CD4-positive, alpha-beta memory T cell (primary cell): Measurements from ENCODE around the gene TAS2R20. TPM values are rescaled to one million over a fixed set of nuclear protein-coding genes. Genes with fewer than 3 reads are reported as not detected.
"Not testable (repeated sequence)": the region's sequence is repeated elsewhere in the genome, so short reads cannot be mapped to it uniquely, and the experiment has no call there.

Experiments used
- CTCF ChIA-PET: fragments of 350-600 bp; sonication (Branson Sonifier 250); formaldehyde crosslinking; loops from one replicate; lab custom pipeline; 2021; ENCODE audit warnings: inconsistent platforms; ENCODE audit not compliant: partially characterized antibody; lab: Charles Lee
- POLR2A ChIA-PET: fragments of 350-600 bp; sonication (Branson Sonifier 250); formaldehyde crosslinking; loops from one replicate; lab custom pipeline; 2021; ENCODE audit not compliant: partially characterized antibody; lab: Charles Lee
- DNase-seq, 5 donors: peaks; one replicate each; pipeline versions ENCODE4 v3.0.0 to v3.0.0-alpha.2; 2020 to 2022; ENCODE audit warnings: mixed read lengths in 1 of 5
- H3K27ac ChIP-seq: one replicate; pipeline ENCODE4 v1.7.0; 2013; ENCODE audit warnings: low read depth, low read length
- H3K27me3 ChIP-seq: 2 replicates; pipeline ENCODE4 v1.7.0; 2013; ENCODE audit warnings: mild to moderate bottlenecking, low read length, moderate library complexity; ENCODE audit not compliant: insufficient read depth
- H3K36me3 ChIP-seq: 2 replicates; pipeline ENCODE4 v1.7.0; 2013; ENCODE audit warnings: mild to moderate bottlenecking, low read length, moderate library complexity; ENCODE audit not compliant: insufficient read depth
- H3K4me1 ChIP-seq: 2 replicates; pipeline ENCODE4 v1.7.0; 2013; ENCODE audit warnings: mild to moderate bottlenecking, low read length, moderate library complexity; ENCODE audit not compliant: insufficient read depth
- H3K4me3 ChIP-seq, 2 donors: one replicate each; pipeline ENCODE4 v1.7.0; 2013; ENCODE audit warnings: low read length in 2 of 2, mild to moderate bottlenecking in 1 of 2
- H3K9me3 ChIP-seq, 2 donors: one replicate each; pipeline ENCODE4 v1.7.0; 2013; ENCODE audit warnings: low read length in 2 of 2, control low read depth in 1 of 2; ENCODE audit not compliant: control insufficient read depth in 1 of 2
- H3K27ac Mint-ChIP-seq, 7 donors: one replicate each; pipeline ENCODE4 v1.8.0; 2020 to 2021; ENCODE audit warnings: mixed read lengths in 7 of 7, mild to moderate bottlenecking in 6 of 7, inconsistent platforms in 3 of 7, moderate library complexity in 3 of 7
- H3K27me3 Mint-ChIP-seq, 2 donors: one replicate each; pipeline ENCODE4 v1.8.0; 2020 to 2021; ENCODE audit warnings: mixed read lengths in 2 of 2
- H3K36me3 Mint-ChIP-seq, 2 donors: one replicate each; pipeline ENCODE4 v1.8.0; 2020 to 2021; ENCODE audit warnings: mixed read lengths in 2 of 2, inconsistent platforms in 1 of 2, mild to moderate bottlenecking in 1 of 2
- H3K4me1 Mint-ChIP-seq, 4 donors: one replicate each; pipeline ENCODE4 v1.8.0; 2020 to 2021; ENCODE audit warnings: mixed read lengths in 4 of 4, mild to moderate bottlenecking in 1 of 4
- H3K4me3 Mint-ChIP-seq, 8 donors: one replicate each; pipeline ENCODE4 v1.8.0; 2020 to 2021; ENCODE audit warnings: mixed read lengths in 8 of 8, mild to moderate bottlenecking in 7 of 8, moderate library complexity in 6 of 8, inconsistent platforms in 3 of 8
- H3K9me3 Mint-ChIP-seq, 8 donors: one replicate each; pipeline ENCODE4 v1.8.0; 2020 to 2021; ENCODE audit warnings: mixed read lengths in 8 of 8, mild to moderate bottlenecking in 5 of 8, inconsistent platforms in 3 of 8, moderate library complexity in 1 of 8
- intact Hi-C: fragments of 100-400 bp; cut with micrococcal nuclease; formaldehyde crosslinking; loops from one replicate; pipeline ENCODE4 v1.15.1; 2023
- polyA plus RNA-seq, 2 donors: library from polyadenylated mRNA; unstranded; fragments of 300-500 nt; fragmentation: Illumina TruSeq; gene quantifications; one replicate each; pipeline ENCODE4 v1.2.3, GENCODE V29; 2021
- total RNA-seq, 2 experiments: library from RNA; stranded (reverse); gene quantifications; one replicate each; pipeline ENCODE4 v1.2.3, GENCODE V29; 2021

The TAS2R20 gene, protein sequence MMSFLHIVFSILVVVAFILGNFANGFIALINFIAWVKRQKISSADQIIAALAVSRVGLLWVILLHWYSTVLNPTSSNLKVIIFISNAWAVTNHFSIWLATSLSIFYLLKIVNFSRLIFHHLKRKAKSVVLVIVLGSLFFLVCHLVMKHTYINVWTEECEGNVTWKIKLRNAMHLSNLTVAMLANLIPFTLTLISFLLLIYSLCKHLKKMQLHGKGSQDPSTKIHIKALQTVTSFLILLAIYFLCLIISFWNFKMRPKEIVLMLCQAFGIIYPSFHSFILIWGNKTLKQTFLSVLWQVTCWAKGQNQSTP
- total RNA-seq: 1 to 10 TPM; 1.3 to 2.5 TPM
- polyA plus RNA-seq: under 1 TPM in 1 of 2 donors, not detected in 1; 0.14 TPM

- no peak within 1 kb of the TSS for H3K4me3 Mint-ChIP-seq
- Histone ChIP-seq H3K4me1 (no peaks in the 10 kb centered on the region), H3K36me3 (no peaks in the 10 kb centered on the region), H3K9me3 (no peaks in the 10 kb centered on the region), H3K27me3 (no peaks in the 10 kb centered on the region), H3K27ac (no peak within 1 kb of the TSS), H3K4me3 (no peak within 1 kb of the TSS)
- intact Hi-C loops: no loop called here
- H3K27me3 Mint-ChIP-seq: no peaks in the 10 kb centered on the region
- peaks cover 0 to 2% (median 0%) of the 10 kb centered on the region in 8 donors for H3K9me3 Mint-ChIP-seq
- H3K27ac Mint-ChIP-seq: peak within 1 kb of the TSS in 1 of 7 donors; percentile 17
- peaks cover 16 to 34% of the 10 kb centered on the region in 2 donors for H3K36me3 Mint-ChIP-seq
- DNase-seq: no peak
- CTCF ChIA-PET: no interaction called here
- POLR2A ChIA-PET: no interaction called here
- peaks cover 0 to 3% (median 0%) of the 10 kb centered on the region in 4 donors for H3K4me1 Mint-ChIP-seq
These were observed at the start of gene TAS2R20 for GRCh38 chr12:10998204-10998603. Gene TAS2R20, minus strand, starts transcription at chr12:10998304. Its CDS starts 429 bp downstream, at chr12:10997875.

GRCh38 chr12:11041366-11041765, 43.3 kb upstream of the TAS2R20 start:
- Mint-ChIP-seq H3K36me3 (peaks cover 51 to 70% of the 10 kb centered on the region in 2 donors), H3K4me1 (peaks cover 0 to 25% (median 9%) of the 10 kb centered on the region in 4 donors)
- H3K27me3 ChIP-seq, H3K9me3 ChIP-seq, H3K27ac ChIP-seq, H3K9me3 Mint-ChIP-seq, H3K4me1 ChIP-seq, H3K4me3 Mint-ChIP-seq, CTCF ChIA-PET, H3K36me3 ChIP-seq, H3K27ac Mint-ChIP-seq, POLR2A ChIA-PET, H3K27me3 Mint-ChIP-seq, DNase-seq, intact Hi-C loops, H3K4me3 ChIP-seq: not testable (repeated sequence)

- no peaks in the 10 kb centered on the region for H3K27me3 Mint-ChIP-seq
- H3K9me3 Mint-ChIP-seq: peaks cover 0 to 5% (median 0%) of the 10 kb centered on the region in 8 donors
- Histone ChIP-seq H3K36me3 (no peaks in the 10 kb centered on the region), H3K4me1 (no peaks in the 10 kb centered on the region), H3K27me3 (no peaks in the 10 kb centered on the region), H3K9me3 (no peaks in the 10 kb centered on the region), H3K27ac (no peak overlapping the region), H3K4me3 (no peak overlapping the region)
- peaks cover 0 to 24% (median 9%) of the 10 kb centered on the region in 4 donors for H3K4me1 Mint-ChIP-seq
- no peak for DNase-seq
- POLR2A ChIA-PET: no interaction called here
- CTCF ChIA-PET: interaction anchor here (0.8 kb wide), 1 partner anchor 160 kb away, joined by 3 read pairs; no protein-coding TSS in a partner anchor
- H3K27ac Mint-ChIP-seq: no peak overlapping the region
- intact Hi-C loops: no loop called here
- H3K36me3 Mint-ChIP-seq: peaks cover 47 to 70% of the 10 kb centered on the region in 2 donors
- no peak overlapping the region for H3K4me3 Mint-ChIP-seq
These were observed 42.1 kb upstream of the TAS2R20 start for GRCh38 chr12:11040162-11040561.

DNA sequence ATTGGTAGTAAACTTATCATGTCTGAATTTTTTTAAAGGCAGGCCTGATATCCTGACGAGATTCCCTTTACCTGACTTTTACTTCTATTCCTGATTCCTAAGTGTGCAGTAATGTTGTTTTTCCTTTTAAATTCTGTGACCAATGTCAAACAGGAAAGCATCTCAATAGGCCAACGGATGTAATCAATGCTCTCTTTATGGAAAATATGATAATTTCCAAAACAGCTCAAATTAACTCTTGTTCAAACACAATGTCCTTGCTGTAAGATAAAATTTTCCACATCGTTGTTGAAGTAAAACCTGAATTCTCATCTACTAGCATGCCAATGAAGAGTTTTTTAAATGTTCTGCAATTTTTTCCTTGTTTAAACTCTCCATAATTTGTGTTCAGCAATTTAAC, 41.1 kb upstream of the TAS2R20 start:
- H3K4me1 ChIP-seq: no peaks in the 10 kb centered on the region
- no peaks in the 10 kb centered on the region for H3K9me3 ChIP-seq
- ChIA-PET POLR2A (no interaction called here), CTCF (no interaction called here)
- intact Hi-C loops: loop anchor here (1.0 kb wide), 1 partner anchor 26 kb away; no protein-coding TSS in a partner anchor
- no peaks in the 10 kb centered on the region for H3K36me3 ChIP-seq
- no peak for DNase-seq
- Mint-ChIP-seq H3K4me1 (peaks cover 0 to 16% (median 6%) of the 10 kb centered on the region in 4 donors), H3K4me3 (no peak overlapping the region), H3K9me3 (peaks cover 0 to 5% (median 0%) of the 10 kb centered on the region in 8 donors), H3K36me3 (peaks cover 38 to 62% of the 10 kb centered on the region in 2 donors), H3K27ac (no peak overlapping the region), H3K27me3 (no peaks in the 10 kb centered on the region)
- no peak overlapping the region for H3K4me3 ChIP-seq
- no peaks in the 10 kb centered on the region for H3K27me3 ChIP-seq
- H3K27ac ChIP-seq: no peak overlapping the region

- H3K4me1 Mint-ChIP-seq, CTCF ChIA-PET, POLR2A ChIA-PET, H3K27ac ChIP-seq, H3K27ac Mint-ChIP-seq, H3K4me3 ChIP-seq, DNase-seq, H3K36me3 ChIP-seq, H3K9me3 ChIP-seq, H3K27me3 ChIP-seq, H3K27me3 Mint-ChIP-seq, H3K9me3 Mint-ChIP-seq, intact Hi-C loops, H3K4me3 Mint-ChIP-seq, H3K4me1 ChIP-seq: not testable (repeated sequence)
- H3K36me3 Mint-ChIP-seq: peaks cover 24 to 48% of the 10 kb centered on the region in 2 donors
These were observed 35.9 kb upstream of the TAS2R20 start for GRCh38 chr12:11033959-11034358.

DNA sequence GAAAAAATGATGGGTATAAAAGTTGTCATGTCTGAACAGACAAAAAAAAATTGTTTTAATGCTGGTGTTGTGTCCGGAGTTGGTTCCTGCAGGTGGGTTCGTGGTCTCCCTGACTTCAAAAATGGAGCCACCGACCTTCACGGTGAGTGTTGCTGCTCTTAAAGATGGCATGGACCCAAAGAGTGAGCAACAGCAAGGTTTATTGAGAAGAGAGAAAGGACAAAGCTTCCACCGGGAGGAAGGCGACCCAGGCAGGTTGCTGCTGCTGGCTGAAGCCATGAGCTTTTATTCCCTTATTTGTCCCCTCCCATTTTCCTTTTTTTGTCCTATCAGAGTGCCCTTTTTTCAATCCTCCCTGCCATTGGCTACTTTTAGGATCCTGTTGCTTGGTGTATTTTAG, 33.2 kb upstream of the TAS2R20 start, which contains the start of gene TAS2R31:
TSS of gene TAS2R31 (minus strand) at position 101 of the 400 bp plus-strand sequence. CDS start at position 29, 72 bp downstream.
- ChIA-PET POLR2A (no interaction called here), CTCF (no interaction called here)
- Mint-ChIP-seq H3K27ac (peak within 1 kb of the TSS in 1 of 7 donors; percentile 23), H3K27me3 (no peaks in the 10 kb centered on the region), H3K9me3 (no peaks in the 10 kb centered on the region), H3K36me3 (peaks cover 32 to 56% of the 10 kb centered on the region in 2 donors), H3K4me1 (peaks cover 0 to 5% (median under 1%) of the 10 kb centered on the region in 4 donors), H3K4me3 (no peak within 1 kb of the TSS)
- Histone ChIP-seq H3K4me1 (no peaks in the 10 kb centered on the region), H3K27ac (no peak within 1 kb of the TSS), H3K36me3 (no peaks in the 10 kb centered on the region), H3K9me3 (no peaks in the 10 kb centered on the region), H3K27me3 (no peaks in the 10 kb centered on the region), H3K4me3 (no peak within 1 kb of the TSS)
- intact Hi-C loops: no loop called here
- no peak for DNase-seq

DNA sequence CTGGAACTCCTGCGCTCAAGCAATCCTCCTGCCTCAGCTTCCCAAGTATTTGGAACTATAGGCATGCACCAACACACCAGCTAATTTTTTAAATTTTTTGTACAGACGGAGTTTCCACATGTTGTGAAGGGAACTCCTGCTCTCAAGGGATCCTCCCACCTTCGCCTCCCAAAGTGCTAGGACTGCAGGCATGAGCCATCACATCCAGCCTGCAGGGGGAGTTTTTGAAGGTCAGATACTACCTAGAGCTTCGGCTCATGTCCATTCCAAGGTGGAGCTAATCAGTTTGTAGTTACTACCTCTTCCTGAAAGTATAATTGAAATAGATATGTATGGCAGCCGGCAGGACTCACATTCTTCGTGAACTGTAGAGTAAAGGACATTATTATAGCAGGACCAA, 28.0 kb upstream of the TAS2R20 start:
- no peak overlapping the region for H3K4me3 ChIP-seq
- intact Hi-C loops: no loop called here
- no peak overlapping the region for H3K27ac ChIP-seq
- POLR2A ChIA-PET: no interaction called here
- no peaks in the 10 kb centered on the region for H3K9me3 ChIP-seq
- no peaks in the 10 kb centered on the region for H3K36me3 ChIP-seq
- peaks cover 0 to 8% (median 3%) of the 10 kb centered on the region in 4 donors for H3K4me1 Mint-ChIP-seq
- no peaks in the 10 kb centered on the region for H3K4me1 ChIP-seq
- no peaks in the 10 kb centered on the region for H3K27me3 ChIP-seq
- CTCF ChIA-PET: no interaction called here
- DNase-seq: no peak
- H3K4me3 Mint-ChIP-seq: no peak overlapping the region
- H3K36me3 Mint-ChIP-seq: peaks cover 36 to 52% of the 10 kb centered on the region in 2 donors
- peaks cover 0 to 6% (median 4%) of the 10 kb centered on the region in 8 donors for H3K9me3 Mint-ChIP-seq
- H3K27me3 Mint-ChIP-seq: no peaks in the 10 kb centered on the region
- H3K27ac Mint-ChIP-seq: no peak overlapping the region
